ENCODE results near the gene ZNF317. TPM values are rescaled to one million over a fixed set of nuclear protein-coding genes. Genes with fewer than 3 reads are reported as not detected.

Gene ZNF317
- polyA plus RNA-seq, 3 donors, result 17.3 to 25.5 (median 20.7) TPM

DNA sequence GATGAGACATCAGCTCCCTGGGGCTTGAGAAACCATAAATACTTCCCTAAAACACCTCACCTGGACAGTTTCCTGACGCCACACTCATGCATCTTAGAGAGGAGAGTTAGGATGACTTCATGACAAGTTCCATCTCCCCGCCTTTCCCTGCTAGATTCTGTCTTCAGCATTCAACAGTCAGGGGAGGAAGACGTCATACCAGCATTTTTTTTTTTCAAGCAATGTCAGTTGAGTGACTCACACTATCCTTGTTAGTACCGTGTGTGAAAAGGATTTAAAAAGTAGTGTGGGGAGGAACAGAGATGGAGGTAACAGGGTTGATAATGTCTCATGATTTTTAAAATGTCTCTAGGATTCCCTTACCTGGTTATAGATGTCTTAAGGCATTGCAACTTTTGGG lies 38.7 kb downstream of the ZNF317 start, which contains the start of gene OR7D2:
OR7D2 (plus strand) TSS at position 79 of the 400 bp plus-strand sequence. CDS start 6,803 bp downstream, outside the sequence.
- Histone ChIP-seq H3K9ac (ENCODE audit: insufficient read depth, low read length, poor library complexity, severe bottlenecking) (no peak within 1 kb of the TSS), H3K27ac (ENCODE audit: low read depth in 1 of 2, low read length in 2 of 2) (no peak within 1 kb of the TSS), H3K79me2 (ENCODE audit: insufficient read depth, low read length) (no peaks in the 10 kb centered on the region), H3K27me3 (ENCODE audit: control insufficient read depth in 2 of 2, insufficient read depth in 2 of 2, low read length in 2 of 2) (no peaks in the 10 kb centered on the region), H3K36me3 (replicated peaks in 1 of 2; ENCODE audit: control insufficient read depth in 1 of 2, insufficient read depth in 2 of 2, low read length in 2 of 2) (no peaks in the 10 kb centered on the region), H2AFZ (ENCODE audit: insufficient read depth, low read depth, low read length, poor library complexity, severe bottlenecking) (no peak within 1 kb of the TSS), H3K9me3 (replicated peaks in 1 of 2; ENCODE audit: control insufficient read depth in 1 of 2, insufficient read depth in 1 of 2, low read length in 2 of 2) (peaks cover 0 to 10% of the 10 kb centered on the region in 2 donors), H3K4me1 (ENCODE audit: control insufficient read depth in 1 of 2, insufficient read depth in 2 of 2, low read length in 2 of 2) (no peaks in the 10 kb centered on the region), H3K4me3 (replicated peaks in 1 of 3; ENCODE audit: low read depth in 2 of 3, low read length in 3 of 3) (no peak within 1 kb of the TSS), H3K4me2 (replicated peaks; ENCODE audit: extremely low read depth, low read length, poor library complexity, severe bottlenecking) (no peak within 1 kb of the TSS), H4K20me1 (ENCODE audit: insufficient read depth, low read length) (no peaks in the 10 kb centered on the region)
- no peak for DNase-seq
- TF ChIP-seq CTCF (IDR thresholded peaks at IDR 0.05), result no peak
- WGBS (ENCODE audit: insufficient coverage), result 100% methylated on average over 1 of the region's 4 CpGs
- Mint-ChIP-seq H3K4me1 (no peaks in the 10 kb centered on the region), H3K27ac (peak within 1 kb of the TSS in 1 of 7 donors; percentile 27), H3K36me3 (no peaks in the 10 kb centered on the region), H3K9me3 (peaks cover 2 to 29% (median 7%) of the 10 kb centered on the region in 7 donors), H3K27me3 (ENCODE audit: low read depth in 3 of 3) (peaks cover 0 to 8% (median 2%) of the 10 kb centered on the region in 3 donors), H3K4me3 (no peak within 1 kb of the TSS)
- intact Hi-C loops (cut with micrococcal nuclease), result no loop called here

- no peak overlapping the region for H3K27ac ChIP-seq (ENCODE audit: low read depth in 1 of 2, low read length in 2 of 2)
- H3K36me3 ChIP-seq (replicated peaks in 1 of 2; ENCODE audit: control insufficient read depth in 1 of 2, insufficient read depth in 2 of 2, low read length in 2 of 2), result no peaks in the 10 kb centered on the region
- H3K4me3 Mint-ChIP-seq, result no peak overlapping the region
- no peak overlapping the region for H3K9ac ChIP-seq (ENCODE audit: insufficient read depth, low read length, poor library complexity, severe bottlenecking)
- intact Hi-C loops (cut with micrococcal nuclease), result no loop called here
- 93% methylated on average over 16 of the region's 17 CpGs for WGBS (ENCODE audit: insufficient coverage)
- H3K27me3 ChIP-seq (ENCODE audit: control insufficient read depth in 2 of 2, insufficient read depth in 2 of 2, low read length in 2 of 2), result no peaks in the 10 kb centered on the region
- no peak overlapping the region for H3K27ac Mint-ChIP-seq
- H2AFZ ChIP-seq (ENCODE audit: insufficient read depth, low read depth, low read length, poor library complexity, severe bottlenecking), result no peak overlapping the region
- peaks cover 2 to 31% (median 14%) of the 10 kb centered on the region in 7 donors for H3K9me3 Mint-ChIP-seq
- no peak overlapping the region for H3K4me3 ChIP-seq (replicated peaks in 1 of 3; ENCODE audit: low read depth in 2 of 3, low read length in 3 of 3)
- no peaks in the 10 kb centered on the region for H3K79me2 ChIP-seq (ENCODE audit: insufficient read depth, low read length)
- no peak overlapping the region for H3K4me2 ChIP-seq (replicated peaks; ENCODE audit: extremely low read depth, low read length, poor library complexity, severe bottlenecking)
- peaks cover 0 to 14% of the 10 kb centered on the region in 2 donors for H3K9me3 ChIP-seq (replicated peaks in 1 of 2; ENCODE audit: control insufficient read depth in 1 of 2, insufficient read depth in 1 of 2, low read length in 2 of 2)
- H4K20me1 ChIP-seq (ENCODE audit: insufficient read depth, low read length), result no peaks in the 10 kb centered on the region
- no peaks in the 10 kb centered on the region for H3K36me3 Mint-ChIP-seq
- no peak for TF ChIP-seq CTCF (IDR thresholded peaks at IDR 0.05)
- no peak for DNase-seq
- H3K4me1 Mint-ChIP-seq, result no peaks in the 10 kb centered on the region
- peaks cover 2 to 8% (median 2%) of the 10 kb centered on the region in 3 donors for H3K27me3 Mint-ChIP-seq (ENCODE audit: low read depth in 3 of 3)
- H3K4me1 ChIP-seq (ENCODE audit: control insufficient read depth in 1 of 2, insufficient read depth in 2 of 2, low read length in 2 of 2), result no peaks in the 10 kb centered on the region
These were observed 42.8 kb downstream of the ZNF317 start for GRCh38 chr19:9183000-9183399.
